ES-I3 (cell line): ENCODE measurements around the gene SLC22A1.
"Not testable (repeated sequence)": the region's sequence is repeated elsewhere in the genome, so short reads cannot be mapped to it uniquely, and the experiment has no call there.

Experiments used
- H3K36me3 ChIP-seq: 2 replicates; pipeline ENCODE4 v1.6.1; 2013; ENCODE audit warnings: mild to moderate bottlenecking, low read length, control low read depth, moderate library complexity; ENCODE audit not compliant: insufficient read depth
- H3K4me1 ChIP-seq: 2 replicates; pipeline ENCODE4 v1.6.1; 2013; ENCODE audit warnings: mild to moderate bottlenecking, control low read depth, low read length; ENCODE audit not compliant: insufficient read depth
- H3K9ac ChIP-seq: 2 replicates; pipeline ENCODE4 v1.6.1; 2013; ENCODE audit warnings: low read depth, mild to moderate bottlenecking, low read length, moderate library complexity
- H3K9me3 ChIP-seq: 2 replicates; pipeline ENCODE4 v1.6.1; 2013; ENCODE audit warnings: mild to moderate bottlenecking, low read length, moderate library complexity; ENCODE audit not compliant: control insufficient read depth, insufficient read depth

The SLC22A1 gene

GRCh38 chr6:160088069-160088783 is 33.4 kb upstream of the SLC22A1 start:
- H3K9me3 ChIP-seq, result no peaks in the 10 kb centered on the region
- no peak overlapping the region for H3K9ac ChIP-seq
- H3K36me3 ChIP-seq, result peaks cover 33% of the 10 kb centered on the region
- no peaks in the 10 kb centered on the region for H3K4me1 ChIP-seq

DNA sequence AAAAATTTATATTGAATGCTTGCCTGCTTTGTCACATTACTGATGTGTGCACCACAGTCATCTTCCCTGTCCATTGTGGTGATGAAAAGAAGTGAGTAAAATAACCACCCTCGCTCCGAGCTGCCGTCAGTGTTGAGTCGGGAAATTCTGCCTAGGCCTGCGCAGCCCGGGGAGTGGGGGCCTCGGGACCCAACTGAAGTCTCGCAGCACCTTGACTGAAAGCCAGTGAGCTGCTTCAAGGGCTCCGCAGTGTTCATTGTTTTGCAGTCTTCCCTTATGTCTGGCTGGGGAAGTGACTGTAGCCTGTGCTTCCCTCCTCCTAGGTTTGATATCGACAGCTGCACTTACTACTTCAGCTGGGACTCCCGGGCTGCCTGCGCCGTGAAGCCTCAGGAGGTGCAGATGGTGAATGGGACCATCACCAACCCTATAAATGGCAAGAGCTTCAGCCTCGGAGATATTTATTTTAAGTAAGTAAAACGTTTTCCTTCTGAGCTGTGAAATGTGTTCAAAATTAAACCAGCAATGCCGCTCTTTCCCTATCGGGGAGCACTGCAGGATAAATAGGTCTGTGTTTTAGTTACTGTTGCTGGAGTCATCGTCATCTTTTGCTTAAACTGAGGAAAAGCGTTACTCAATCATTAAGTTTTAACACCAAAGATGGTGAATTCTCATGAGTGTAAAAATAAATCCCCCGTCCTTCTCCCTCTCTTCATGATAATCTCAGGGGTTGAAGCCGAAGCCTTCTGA is 32.7 kb upstream of the SLC22A1 start:
- Histone ChIP-seq H3K9me3 (no peaks in the 10 kb centered on the region), H3K36me3 (peaks cover 33% of the 10 kb centered on the region), H3K4me1 (no peaks in the 10 kb centered on the region), H3K9ac (no peak overlapping the region)

DNA sequence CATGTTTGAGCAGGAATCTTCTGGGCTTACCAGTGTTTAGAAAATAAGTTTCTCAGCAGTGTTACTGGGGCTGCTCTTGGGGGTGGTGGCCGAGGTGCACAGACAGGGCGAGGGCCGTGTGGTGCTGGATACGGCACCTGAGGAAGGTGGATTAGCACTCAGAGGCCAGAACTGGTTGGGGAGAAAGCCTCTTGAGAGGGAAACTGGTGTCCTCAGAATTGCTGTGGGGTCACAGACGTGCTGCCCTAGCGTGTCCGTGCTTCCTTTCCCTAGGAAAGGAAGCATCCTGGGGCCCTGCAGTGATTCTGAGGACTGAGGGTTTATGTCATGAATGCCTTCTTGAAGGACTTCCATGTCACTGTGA is 32.1 kb upstream of the SLC22A1 start:
- H3K9me3 ChIP-seq, result no peaks in the 10 kb centered on the region
- no peaks in the 10 kb centered on the region for H3K4me1 ChIP-seq
- H3K36me3 ChIP-seq, result peaks cover 30% of the 10 kb centered on the region
- no peak overlapping the region for H3K9ac ChIP-seq

DNA sequence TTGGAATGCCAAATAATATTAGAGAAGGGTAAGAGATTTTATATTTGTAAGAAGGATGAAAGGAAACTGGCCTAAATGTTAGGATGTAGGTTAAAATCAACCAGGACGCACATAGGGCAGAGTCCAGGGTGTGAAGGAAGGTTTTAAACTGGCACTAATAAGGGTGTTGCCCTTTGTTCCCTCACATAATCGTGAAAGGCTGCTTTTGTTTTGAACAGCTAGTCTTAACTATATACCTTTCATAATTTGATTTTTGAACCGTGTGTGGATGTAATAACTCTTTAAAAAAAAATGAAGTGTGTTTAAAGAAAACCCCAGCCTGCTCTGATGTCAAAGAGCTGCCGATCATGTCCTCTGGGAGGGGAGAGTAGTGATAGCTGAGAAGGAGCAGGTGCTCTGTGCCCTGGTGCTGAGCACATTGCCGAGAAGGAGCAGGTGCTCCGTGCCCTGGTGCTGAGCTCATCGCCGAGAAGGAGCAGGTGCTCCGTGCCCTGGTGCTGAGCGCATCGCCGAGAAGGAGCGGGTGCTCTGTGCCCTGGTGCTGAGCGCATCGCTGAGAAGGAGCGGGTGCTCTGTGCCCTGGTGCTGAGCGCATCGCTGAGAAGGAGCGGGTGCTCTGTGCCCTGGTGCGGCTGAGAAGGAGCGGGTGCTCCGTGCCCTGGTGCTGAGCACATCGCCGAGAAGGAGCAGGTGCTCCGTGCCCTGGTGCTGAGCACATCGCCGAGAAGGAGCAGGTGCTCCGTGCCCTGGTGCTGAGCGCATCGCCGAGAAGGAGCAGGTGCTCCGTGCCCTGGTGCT is 31.0 kb upstream of the SLC22A1 start:
- not testable (repeated sequence) for H3K4me1 ChIP-seq, H3K9me3 ChIP-seq, H3K9ac ChIP-seq
- peaks cover 26% of the 10 kb centered on the region for H3K36me3 ChIP-seq

DNA sequence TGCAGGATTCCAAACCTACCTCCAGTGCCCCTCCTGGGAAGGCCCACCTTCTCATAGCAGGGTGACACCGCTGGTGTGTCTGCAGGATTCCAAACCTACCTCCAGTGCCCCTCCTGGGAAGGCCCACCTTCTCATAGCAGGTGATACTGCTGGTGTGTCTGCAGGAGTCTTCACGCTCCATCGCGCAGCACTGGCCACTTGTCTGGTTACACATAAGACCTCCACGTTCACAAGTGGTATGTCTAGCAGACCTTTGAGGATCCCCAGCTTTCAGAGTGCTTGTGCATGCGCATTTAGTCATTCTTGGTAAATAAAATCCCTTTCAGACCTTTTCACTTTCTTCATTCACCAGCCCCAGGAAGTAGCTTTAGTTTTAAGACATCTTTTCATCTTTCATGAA is 29.4 kb upstream of the SLC22A1 start:
- H3K9me3 ChIP-seq, H3K4me1 ChIP-seq, H3K9ac ChIP-seq: not testable (repeated sequence)
- peaks cover 29% of the 10 kb centered on the region for H3K36me3 ChIP-seq

- Histone ChIP-seq H3K9me3 (no peaks in the 10 kb centered on the region), H3K4me1 (no peaks in the 10 kb centered on the region), H3K9ac (no peak overlapping the region), H3K36me3 (peaks cover 29% of the 10 kb centered on the region)
Measured at GRCh38 chr6:160092602-160093001, 29.0 kb upstream of the SLC22A1 start.

GRCh38 chr6:160093061-160093460 is 28.6 kb upstream of the SLC22A1 start:
- Histone ChIP-seq H3K9me3 (no peaks in the 10 kb centered on the region), H3K9ac (no peak overlapping the region), H3K4me1 (no peaks in the 10 kb centered on the region), H3K36me3 (peaks cover 30% of the 10 kb centered on the region)

- Histone ChIP-seq H3K36me3 (peaks cover 29% of the 10 kb centered on the region), H3K9me3 (no peaks in the 10 kb centered on the region), H3K4me1 (no peaks in the 10 kb centered on the region), H3K9ac (no peak overlapping the region)
Measured at GRCh38 chr6:160093946-160094345, 27.7 kb upstream of the SLC22A1 start.

GRCh38 chr6:160095146-160095845 is 26.3 kb upstream of the SLC22A1 start:
- Histone ChIP-seq H3K9ac (no peak overlapping the region), H3K4me1 (no peaks in the 10 kb centered on the region), H3K9me3 (no peaks in the 10 kb centered on the region), H3K36me3 (peaks cover 15% of the 10 kb centered on the region; the same call in 1 of the 2 replicates)

DNA sequence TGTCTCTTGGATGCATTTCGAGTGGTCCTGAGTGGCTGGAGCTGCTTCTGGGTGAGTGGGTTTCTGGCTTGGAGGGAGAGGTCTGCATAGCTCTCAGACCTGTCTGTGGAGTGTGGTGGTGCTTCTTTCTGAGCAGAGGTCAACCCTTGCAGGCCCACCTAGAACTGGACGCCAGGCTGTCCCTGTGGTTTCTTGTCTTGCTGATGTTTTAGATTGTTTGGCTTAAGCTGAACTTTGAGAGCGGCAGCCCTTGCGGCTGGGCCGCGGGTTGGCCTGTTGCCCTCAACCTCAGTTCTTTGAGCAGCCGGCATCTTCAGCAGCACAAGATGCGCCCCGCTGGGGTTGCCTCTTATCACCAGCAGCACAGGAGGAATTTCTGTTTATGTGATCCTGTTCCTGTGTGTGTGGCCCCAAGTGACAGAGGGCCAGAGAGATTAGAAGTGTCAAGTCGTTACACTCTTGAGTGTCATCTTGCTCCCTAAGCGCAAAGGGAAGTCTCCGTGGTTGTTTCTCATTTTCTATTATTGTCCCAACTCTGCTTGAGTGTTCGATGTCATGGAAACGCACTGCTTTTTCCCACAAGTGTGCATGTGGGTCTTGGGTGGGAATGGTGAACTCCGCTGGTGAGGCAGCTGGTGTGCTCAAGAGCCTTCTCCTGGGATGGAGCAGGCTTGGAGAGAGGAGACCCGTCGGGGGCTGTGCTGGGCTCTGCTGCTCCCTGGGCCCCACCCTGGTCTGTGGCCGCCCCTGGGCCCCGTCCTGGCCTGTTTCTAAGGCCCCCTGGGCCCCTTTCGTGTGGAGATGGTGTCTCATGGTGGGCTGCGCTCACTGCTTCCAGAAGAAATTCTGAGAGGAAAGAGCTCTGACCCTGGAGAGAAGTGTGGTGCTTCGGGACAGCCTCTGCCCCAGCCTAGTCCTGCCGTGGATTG is 20.1 kb upstream of the SLC22A1 start:
- H3K4me1 ChIP-seq, result no peaks in the 10 kb centered on the region
- H3K9me3 ChIP-seq, result no peaks in the 10 kb centered on the region
- no peak overlapping the region for H3K9ac ChIP-seq
- H3K36me3 ChIP-seq, result peaks cover 12% of the 10 kb centered on the region; the same call in 1 of the 2 replicates

- Histone ChIP-seq H3K9me3 (no peaks in the 10 kb centered on the region), H3K9ac (no peak overlapping the region), H3K36me3 (peaks cover 12% of the 10 kb centered on the region; the same call in 1 of the 2 replicates)
Measured at GRCh38 chr6:160102399-160102798, 19.2 kb upstream of the SLC22A1 start.

DNA sequence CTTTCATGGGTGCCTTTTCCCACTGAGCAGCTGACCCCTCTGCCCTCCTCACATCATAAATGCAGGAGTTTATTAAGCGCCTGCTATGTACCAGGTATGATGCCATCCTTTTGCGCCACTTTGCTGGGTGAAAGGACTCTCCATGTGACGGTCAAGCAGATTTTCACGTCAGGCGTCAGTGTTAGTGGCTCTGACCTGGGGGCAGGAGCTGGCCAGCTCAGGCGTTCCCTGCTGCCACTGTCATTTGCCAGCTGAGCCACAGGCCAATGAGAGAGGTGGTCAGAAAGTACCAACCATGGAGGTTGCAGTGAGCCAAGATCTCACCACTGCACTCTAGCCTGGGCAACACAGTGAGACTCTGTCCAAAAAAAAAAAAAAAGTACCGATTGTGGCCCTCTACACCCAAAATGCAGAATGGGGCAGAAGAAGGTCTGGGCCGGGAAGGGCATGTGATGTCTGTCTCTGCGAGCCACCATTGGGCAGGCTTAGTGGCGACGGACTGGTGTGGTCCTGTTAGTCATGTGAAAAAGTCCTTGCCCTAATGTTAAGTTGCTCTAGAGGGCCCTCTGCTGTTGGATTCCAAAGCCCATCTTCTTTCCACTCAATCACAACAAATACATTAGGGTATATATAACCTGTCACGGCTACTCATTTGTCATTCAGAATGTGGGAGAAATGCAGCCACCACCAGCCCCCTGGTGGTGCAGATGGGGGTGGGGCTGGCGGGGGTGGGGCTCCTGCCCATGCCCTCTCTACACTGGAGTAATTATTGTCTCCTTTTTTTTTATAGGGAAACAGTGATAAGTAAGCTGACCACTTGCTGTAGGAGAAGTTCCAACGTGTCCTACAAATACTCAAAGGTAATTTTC is 18.4 kb upstream of the SLC22A1 start:
- H3K9ac ChIP-seq, result no peak overlapping the region
- no peaks in the 10 kb centered on the region for H3K4me1 ChIP-seq
- H3K9me3 ChIP-seq, result no peaks in the 10 kb centered on the region
- H3K36me3 ChIP-seq, result peaks cover 10% of the 10 kb centered on the region; the same call in 1 of the 2 replicates

More at GRCh38 chr6:160102399-160102798, 19.2 kb upstream of the SLC22A1 start:
- no peaks in the 10 kb centered on the region for H3K4me1 ChIP-seq

- Histone ChIP-seq H3K36me3 (peaks cover 8% of the 10 kb centered on the region; the same call in 1 of the 2 replicates), H3K4me1 (no peaks in the 10 kb centered on the region), H3K9ac (no peak overlapping the region), H3K9me3 (no peaks in the 10 kb centered on the region)
Measured at GRCh38 chr6:160103825-160104100, 17.9 kb upstream of the SLC22A1 start.
